ENCODE results near the gene RAVER2.
"Not testable (repeated sequence)": the region's sequence is repeated elsewhere in the genome, so short reads cannot be mapped to it uniquely, and the experiment has no call there.

Gene RAVER2

GRCh38 chr1:64734287-64734652 lies 10.6 kb upstream of the RAVER2 start:
- DNase-seq (ENCODE audit: insufficient read length, low spot score) (no peak), FAIRE-seq (no peak)
- no peak for TF ChIP-seq POLR2A (IDR thresholded peaks at IDR 0.05; ENCODE audit: low read depth, low read length)

- DNase-seq (ENCODE audit: insufficient read length, low spot score); FAIRE-seq: not testable (repeated sequence)
Observed at GRCh38 chr1:64740687-64741086, 4.2 kb upstream of the RAVER2 start.

- FAIRE-seq (peak; percentile 20), DNase-seq (ENCODE audit: insufficient read length, low spot score) (no peak)
- TF ChIP-seq POLR2A (IDR thresholded peaks at IDR 0.05; ENCODE audit: low read depth, low read length): no peak
Observed at GRCh38 chr1:64743954-64744491, 852 bp upstream of the RAVER2 start.

GRCh38 chr1:64745181-64745985 lies 508 bp downstream of the RAVER2 start:
- FAIRE-seq (peak; percentile 30), DNase-seq (ENCODE audit: insufficient read length, low spot score) (peak; percentile 38)
- no peak for TF ChIP-seq POLR2A (IDR thresholded peaks at IDR 0.05; ENCODE audit: low read depth, low read length)

- TF ChIP-seq POLR2A (IDR thresholded peaks at IDR 0.05; ENCODE audit: low read depth, low read length): no peak
- no peak for DNase-seq (ENCODE audit: insufficient read length, low spot score)
- peak; percentile 65 for FAIRE-seq
Observed at GRCh38 chr1:64745986-64746940, 1.4 kb downstream of the RAVER2 start.

GRCh38 chr1:64748222-64748621 lies 3.3 kb downstream of the RAVER2 start:
- FAIRE-seq (no peak), DNase-seq (ENCODE audit: insufficient read length, low spot score) (no peak)
- TF ChIP-seq POLR2A (IDR thresholded peaks at IDR 0.05; ENCODE audit: low read depth, low read length): no peak

- FAIRE-seq (no peak), DNase-seq (ENCODE audit: insufficient read length, low spot score) (no peak)
- no peak for TF ChIP-seq POLR2A (IDR thresholded peaks at IDR 0.05; ENCODE audit: low read depth, low read length)
Observed at GRCh38 chr1:64748706-64749105, 3.8 kb downstream of the RAVER2 start.

- DNase-seq (ENCODE audit: insufficient read length, low spot score): no peak
- FAIRE-seq: no peak
- TF ChIP-seq POLR2A (IDR thresholded peaks at IDR 0.05; ENCODE audit: low read depth, low read length): no peak
Observed at GRCh38 chr1:64750092-64750491, 5.2 kb downstream of the RAVER2 start.

GRCh38 chr1:64750875-64751274 lies 6.0 kb downstream of the RAVER2 start:
- no peak for TF ChIP-seq POLR2A (IDR thresholded peaks at IDR 0.05; ENCODE audit: low read depth, low read length)
- no peak for FAIRE-seq
- DNase-seq (ENCODE audit: insufficient read length, low spot score): no peak

GRCh38 chr1:64754173-64754572 lies 9.3 kb downstream of the RAVER2 start:
- DNase-seq (ENCODE audit: insufficient read length, low spot score) (no peak), FAIRE-seq (no peak)
- no peak for TF ChIP-seq POLR2A (IDR thresholded peaks at IDR 0.05; ENCODE audit: low read depth, low read length)

GRCh38 chr1:64755361-64755760 lies 10.5 kb downstream of the RAVER2 start:
- DNase-seq (ENCODE audit: insufficient read length, low spot score) (no peak), FAIRE-seq (no peak)
- TF ChIP-seq POLR2A (IDR thresholded peaks at IDR 0.05; ENCODE audit: low read depth, low read length): no peak

GRCh38 chr1:64756770-64757169 lies 11.9 kb downstream of the RAVER2 start:
- TF ChIP-seq POLR2A (IDR thresholded peaks at IDR 0.05; ENCODE audit: low read depth, low read length): no peak
- DNase-seq (ENCODE audit: insufficient read length, low spot score) (no peak), FAIRE-seq (no peak)

GRCh38 chr1:64757213-64757612 lies 12.3 kb downstream of the RAVER2 start:
- no peak for DNase-seq (ENCODE audit: insufficient read length, low spot score)
- no peak for TF ChIP-seq POLR2A (IDR thresholded peaks at IDR 0.05; ENCODE audit: low read depth, low read length)
- FAIRE-seq: no peak

GRCh38 chr1:64758233-64758632 lies 13.4 kb downstream of the RAVER2 start:
- no peak for TF ChIP-seq POLR2A (IDR thresholded peaks at IDR 0.05; ENCODE audit: low read depth, low read length)
- FAIRE-seq (peak; percentile 23), DNase-seq (ENCODE audit: insufficient read length, low spot score) (no peak)

Data from H54 (cell line).